GM12878 (cell line): ENCODE data around the gene GUCA1A. TPM values are rescaled to one million over a fixed set of nuclear protein-coding genes. Genes with fewer than 3 reads are reported as not detected.

Source experiments
- ATAC-seq: fragments of 200-7000 bp; cut with Tn5 transposase; 3 replicates; pipeline ENCODE4 v1.9.1; 2020; ENCODE audit warnings: mild to moderate bottlenecking, moderate library complexity
- BruUV-seq: library from RNA; stranded (reverse); fragments of 400-500 nt; replicated peaks from 2 replicates; lab custom pipeline; 2021; lab: Mats Ljungman, UMichigan
- CTCF ChIA-PET: fragments of 300-600 bp; sonication (Branson Sonifier 250); formaldehyde crosslinking; extraction: SDS; loops from one replicate; lab custom pipeline; 2021; ENCODE audit warnings: inconsistent platforms; lab: Yijun Ruan, JAX
- POLR2A ChIA-PET: fragments of 350-600 bp; formaldehyde crosslinking; extraction: SDS; loops from one replicate; lab custom pipeline; 2021; ENCODE audit warnings: inconsistent platforms; lab: Charles Lee
- RAD21 ChIA-PET: fragments of 300-600 bp; sonication (Branson Sonifier 250); formaldehyde crosslinking; loops from one replicate; lab custom pipeline; 2023; ENCODE audit warnings: antibody characterized with exemption; ENCODE audit not compliant: unreplicated experiment; lab: Charles Lee
- SMC1A ChIA-PET: fragments of 300-600 bp; sonication (Branson Sonifier 250); formaldehyde crosslinking; loops from one replicate; lab custom pipeline; 2023; ENCODE audit not compliant: unreplicated experiment, uncharacterized antibody; lab: Charles Lee
- DNase-seq: peaks from one replicate; pipeline ENCODE4 v3.0.0-alpha.2; 2011; ENCODE audit warnings: low read depth, low spot score
- FAIRE-seq: peaks from 3 replicates; lab custom pipeline; 2011; peaks lifted over from hg19 to GRCh38; lab: Jason Lieb, UNC
- H2AFZ ChIP-seq: 2 replicates; pipeline ENCODE4 v1.6.0; 2011; ENCODE audit warnings: low read depth, low read length, control low read depth; ENCODE audit not compliant: control insufficient read depth
- H3K27ac ChIP-seq: 2 replicates; pipeline ENCODE4 v1.5.1; 2011; ENCODE audit warnings: control low read depth; ENCODE audit not compliant: control insufficient read depth, insufficient read depth
- H3K27me3 ChIP-seq, 2 experiments: replicated peaks in 1 of 2; 2 replicates each; pipeline versions ENCODE4 v1.6.0 to v1.6.1; 2011; ENCODE audit warnings: low read length in 1 of 2; ENCODE audit not compliant: control insufficient read depth in 2 of 2, insufficient read depth in 2 of 2
- H3K36me3 ChIP-seq, 2 experiments: 2 replicates each; pipeline ENCODE4 v1.5.1; 2011; ENCODE audit warnings: low read length in 1 of 2; ENCODE audit not compliant: control insufficient read depth in 2 of 2, insufficient read depth in 2 of 2
- H3K4me1 ChIP-seq: 2 replicates; pipeline ENCODE4 v1.6.1; 2011; ENCODE audit warnings: mild to moderate bottlenecking, low read length, moderate library complexity, mixed read lengths; ENCODE audit not compliant: control insufficient read depth, insufficient read depth
- H3K4me2 ChIP-seq: 2 replicates; pipeline ENCODE4 v1.6.0; 2011; ENCODE audit warnings: control low read depth; ENCODE audit not compliant: control insufficient read depth, insufficient read depth
- H3K4me3 ChIP-seq: fragments of 200-600 bp; sonication (generic); 2 replicates; pipeline ENCODE4 v1.5.1; 2016
- H3K79me2 ChIP-seq: 2 replicates; pipeline ENCODE4 v1.6.0; 2011; ENCODE audit warnings: low read length; ENCODE audit not compliant: control insufficient read depth, insufficient read depth
- H3K9ac ChIP-seq: 2 replicates; pipeline ENCODE4 v1.8.0; 2011; ENCODE audit warnings: low read length, control low read depth, mixed read lengths; ENCODE audit not compliant: control insufficient read depth, insufficient read depth
- H3K9me3 ChIP-seq: replicated peaks from 3 replicates; pipeline ENCODE4 v1.5.1; 2011; ENCODE audit warnings: mild to moderate bottlenecking, low read length; ENCODE audit not compliant: control insufficient read depth, insufficient read depth
- H4K20me1 ChIP-seq: 2 replicates; pipeline ENCODE4 v1.6.0; 2011; ENCODE audit not compliant: control insufficient read depth, insufficient read depth
- SUPT20H ChIP-seq: IDR thresholded peaks from 2 replicates; pipeline ENCODE4 v1.6.1; 2011; ENCODE audit warnings: low read depth, mild to moderate bottlenecking, low read length, moderate library complexity, borderline replicate concordance; ENCODE audit not compliant: control insufficient read depth
- WGBS: methylation state at CpG from one replicate; pipeline ENCODE4 v1.1.6; 2016; ENCODE audit warnings: low lambda C conversion rate; ENCODE audit not compliant: insufficient replicate concordance, insufficient coverage; ENCODE audit errors: missing lambda C conversion rate; 5-methylcytosine and 5-hydroxymethylcytosine counted together
- in situ Hi-C: fragments of 300-500 bp; cut with MboI; formaldehyde crosslinking; loops from 9 replicates; pipeline ENCODE4 v1.14.3; 2018; ENCODE audit warnings: mixed read lengths
- intact Hi-C: fragments of 100-400 bp; cut with micrococcal nuclease; formaldehyde crosslinking; loops from one replicate; pipeline ENCODE4 v1.14.2; 2022; ENCODE audit not compliant: unreplicated experiment
- polyA plus RNA-seq, 11 experiments: library from polyadenylated mRNA; depleted of rRNA in 4 of 11; unstranded in 6 of 11; stranded (reverse) in 5 of 11; fragments of >200 nt; fragmentation: Nextera tagmentation in 4 of 11; fragmentation: Illumina TruSeq in 1 of 11; extraction: Ambion mirVana in 4 of 11; extraction: Trizol in 1 of 11; gene quantifications; 1 replicate in 1 of 11; 2 replicates in 10 of 11; pipeline versions ENCODE4 v1.2.1 to v1.2.3, GENCODE V29; 2011 to 2016; ENCODE audit warnings: inconsistent platforms in 2 of 11, missing spikeins in 2 of 11, low read depth in 1 of 11
- total RNA-seq, 4 experiments: library from RNA; depleted of rRNA in 3 of 4; stranded (reverse); fragments of >200 nt in 3 of 4; fragmentation: Illumina TruSeq in 1 of 4; extraction: Trizol in 1 of 4; gene quantifications; 2 replicates each; pipeline versions ENCODE4 v1.2.1 to v1.2.3, GENCODE V29; 2013 to 2021
- TF ChIP-seq, protein P1 (sequence below): fragments of 450-650 bp; IDR thresholded peaks from 2 replicates; pipeline ENCODE4 v1.6.1; 2018; ENCODE audit warnings: borderline replicate concordance, mild to moderate bottlenecking; ENCODE audit not compliant: partially characterized antibody

The GUCA1A gene
- total and polyA plus RNA-seq, 10 of the 15 experiments (the other 5 are each of a cell fraction or from before 2014, with no cell fraction given) = not detected

DNA sequence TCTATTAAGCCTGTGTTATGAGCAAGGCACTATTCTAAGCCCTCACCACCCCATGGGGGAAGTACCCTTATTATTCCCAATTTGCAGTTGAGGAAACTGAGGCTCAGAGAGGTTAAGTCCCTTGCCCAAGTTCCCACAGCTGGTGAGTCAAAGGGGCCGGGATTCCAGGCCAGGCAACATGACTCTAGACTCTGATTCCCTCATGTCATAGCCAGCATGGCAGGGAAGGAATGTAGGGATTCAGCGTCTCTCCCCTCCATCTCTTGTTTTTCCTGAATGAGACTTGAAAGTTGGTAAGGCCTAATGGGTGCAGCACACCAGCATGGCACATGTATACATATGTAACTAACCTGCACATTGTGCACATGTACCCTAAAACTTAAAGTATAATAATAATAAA, 37.4 kb upstream of the GUCA1A start:
- Histone ChIP-seq H3K4me1 (peaks cover 4% of the 10 kb centered on the region; the same call in 1 of the 2 replicates), H3K9ac (no peak overlapping the region), H4K20me1 (no peaks in the 10 kb centered on the region), H3K4me3 (no peak overlapping the region), H3K36me3 (no peaks in the 10 kb centered on the region), H3K9me3 (no peaks in the 10 kb centered on the region), H3K27ac (no peak overlapping the region), H3K79me2 (no peaks in the 10 kb centered on the region), H3K4me2 (no peak overlapping the region), H3K27me3 (no peaks in the 10 kb centered on the region; a peak in 2 of 4 replicates), H2AFZ (no peak overlapping the region)
- in situ Hi-C loops = no loop called here
- CTCF ChIA-PET = interaction anchor here (0.6 to 1.6 kb wide), 6 partner anchors 18 to 412 kb away, joined by 3 read pairs; no protein-coding TSS in a partner anchor
- no TSS peak for BruUV-seq
- intact Hi-C loops = no loop called here
- POLR2A ChIA-PET = interaction anchor here (0.7 kb wide), 1 partner anchor 120 kb away, joined by 3 read pairs; no protein-coding TSS in a partner anchor
- RAD21 ChIA-PET = interaction anchor here (0.7 kb wide), 1 partner anchor 53 kb away, joined by 3 read pairs; no protein-coding TSS in a partner anchor
- WGBS = 85% methylated on average over 2 of the region's 2 CpGs
- DNase-seq = no peak
- TF ChIP-seq SUPT20H = no peak
- TF ChIP-seq, protein P1, sequence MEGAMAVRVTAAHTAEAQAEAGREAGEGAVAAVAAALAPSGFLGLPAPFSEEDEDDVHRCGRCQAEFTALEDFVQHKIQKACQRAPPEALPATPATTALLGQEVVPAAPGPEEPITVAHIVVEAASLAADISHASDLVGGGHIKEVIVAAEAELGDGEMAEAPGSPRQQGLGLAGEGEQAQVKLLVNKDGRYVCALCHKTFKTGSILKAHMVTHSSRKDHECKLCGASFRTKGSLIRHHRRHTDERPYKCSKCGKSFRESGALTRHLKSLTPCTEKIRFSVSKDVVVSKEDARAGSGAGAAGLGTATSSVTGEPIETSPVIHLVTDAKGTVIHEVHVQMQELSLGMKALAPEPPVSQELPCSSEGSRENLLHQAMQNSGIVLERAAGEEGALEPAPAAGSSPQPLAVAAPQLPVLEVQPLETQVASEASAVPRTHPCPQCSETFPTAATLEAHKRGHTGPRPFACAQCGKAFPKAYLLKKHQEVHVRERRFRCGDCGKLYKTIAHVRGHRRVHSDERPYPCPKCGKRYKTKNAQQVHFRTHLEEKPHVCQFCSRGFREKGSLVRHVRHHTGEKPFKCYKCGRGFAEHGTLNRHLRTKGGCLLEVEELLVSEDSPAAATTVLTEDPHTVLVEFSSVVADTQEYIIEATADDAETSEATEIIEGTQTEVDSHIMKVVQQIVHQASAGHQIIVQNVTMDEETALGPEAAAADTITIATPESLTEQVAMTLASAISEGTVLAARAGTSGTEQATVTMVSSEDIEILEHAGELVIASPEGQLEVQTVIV = no peak
- ATAC-seq = no peak
- SMC1A ChIA-PET = interaction anchor here (1.2 kb wide), 1 partner anchor 29 kb away, joined by 3 read pairs; no protein-coding TSS in a partner anchor
- FAIRE-seq = no peak
